ENCODE measurements around the gene SOBP.

GRCh38 chr6:107660839-107661238, 170.9 kb downstream of the SOBP start:
- TF ChIP-seq CTCF (IDR thresholded peaks at IDR 0.05 in 8 of 11, conservative IDR thresholded peaks at IDR 0.05 in 3 of 11) (no peak), POLR2AphosphoS5 (IDR thresholded peaks at IDR 0.05) (no peak), POLR2A (IDR thresholded peaks at IDR 0.05) (no peak)
